Thyroid gland (tissue), 4 donors: ENCODE data around the gene TEX35.

Source experiments
- POLR2A ChIP-seq, 2 donors: fragments of 450-650 bp; IDR thresholded peaks; one replicate each; pipeline ENCODE4 v1.6.1; 2017; ENCODE audit warnings: antibody characterized with exemption in 2 of 2, mild to moderate bottlenecking in 2 of 2, moderate library complexity in 1 of 2
- TF ChIP-seq, protein P1 (sequence below), 6 experiments: fragments of 200-600 bp in 3 of 6; fragments of 450-650 bp in 3 of 6; sonication (generic) in 3 of 6; IDR thresholded peaks; one replicate each; pipeline ENCODE4 v1.5.1; 2016 to 2019; ENCODE audit warnings: antibody characterized with exemption in 6 of 6, mild to moderate bottlenecking in 2 of 6, inconsistent platforms in 1 of 6, moderate library complexity in 1 of 6

DNA sequence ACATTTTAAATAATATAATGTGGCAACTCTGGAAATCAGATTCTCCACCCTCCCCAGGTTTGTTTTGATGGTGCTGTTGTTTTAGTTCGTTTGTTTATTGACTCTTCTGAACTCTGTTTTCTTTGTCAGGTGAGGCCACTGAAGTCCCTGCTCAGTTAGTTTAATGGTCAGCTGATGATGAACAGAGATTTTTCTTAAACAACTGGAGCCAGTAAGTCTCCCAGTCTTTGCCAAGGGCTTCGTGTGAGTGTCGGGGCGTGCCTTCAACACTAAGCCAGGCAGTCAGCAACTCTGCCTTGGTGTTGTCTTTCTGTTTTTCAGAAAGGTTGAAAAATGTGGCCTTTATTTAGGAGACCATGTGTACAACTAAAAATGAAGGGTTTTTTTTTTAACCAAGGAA is 58.9 kb downstream of the TEX35 start:
- TF ChIP-seq POLR2A (IDR thresholded peaks at IDR 0.05), result peak in 1 of 2 donors; percentile 52
- TF ChIP-seq, protein P1, sequence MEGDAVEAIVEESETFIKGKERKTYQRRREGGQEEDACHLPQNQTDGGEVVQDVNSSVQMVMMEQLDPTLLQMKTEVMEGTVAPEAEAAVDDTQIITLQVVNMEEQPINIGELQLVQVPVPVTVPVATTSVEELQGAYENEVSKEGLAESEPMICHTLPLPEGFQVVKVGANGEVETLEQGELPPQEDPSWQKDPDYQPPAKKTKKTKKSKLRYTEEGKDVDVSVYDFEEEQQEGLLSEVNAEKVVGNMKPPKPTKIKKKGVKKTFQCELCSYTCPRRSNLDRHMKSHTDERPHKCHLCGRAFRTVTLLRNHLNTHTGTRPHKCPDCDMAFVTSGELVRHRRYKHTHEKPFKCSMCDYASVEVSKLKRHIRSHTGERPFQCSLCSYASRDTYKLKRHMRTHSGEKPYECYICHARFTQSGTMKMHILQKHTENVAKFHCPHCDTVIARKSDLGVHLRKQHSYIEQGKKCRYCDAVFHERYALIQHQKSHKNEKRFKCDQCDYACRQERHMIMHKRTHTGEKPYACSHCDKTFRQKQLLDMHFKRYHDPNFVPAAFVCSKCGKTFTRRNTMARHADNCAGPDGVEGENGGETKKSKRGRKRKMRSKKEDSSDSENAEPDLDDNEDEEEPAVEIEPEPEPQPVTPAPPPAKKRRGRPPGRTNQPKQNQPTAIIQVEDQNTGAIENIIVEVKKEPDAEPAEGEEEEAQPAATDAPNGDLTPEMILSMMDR (IDR thresholded peaks at IDR 0.05), result no peak
